ENCODE results near the gene AP1S3. TPM values are rescaled to one million over a fixed set of nuclear protein-coding genes. Genes with fewer than 3 reads are reported as not detected.

The AP1S3 gene
- total and polyA plus RNA-seq, 2 donors (not counting 3 experiments of a cell fraction or from before 2014, with no cell fraction given): 0.69 to 3.8 TPM

DNA sequence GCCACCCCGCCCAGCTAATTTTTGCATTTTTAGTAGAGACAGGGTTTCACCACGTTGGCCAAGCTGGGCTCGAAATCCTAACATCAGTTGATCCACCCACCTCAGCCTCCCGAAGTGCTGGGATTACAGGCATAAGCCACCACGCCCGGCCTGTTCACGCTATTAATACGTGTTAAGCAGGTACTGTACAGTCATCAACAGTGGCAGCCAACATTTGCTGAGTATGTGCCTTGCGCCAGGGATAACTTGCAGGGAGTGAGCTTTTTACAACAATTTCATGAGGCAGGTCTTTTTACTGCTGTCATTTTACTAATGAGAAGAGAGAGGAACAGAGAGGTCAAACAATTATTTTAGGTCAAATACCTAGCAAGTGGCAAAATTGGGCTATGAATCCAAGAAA, 115.2 kb downstream of the AP1S3 start:
- no peaks in the 10 kb centered on the region for H3K9me1 ChIP-seq (replicated peaks; ENCODE audit: control insufficient read depth, extremely low read depth, insufficient read depth, low read length)
- no peaks in the 10 kb centered on the region for H3K9me3 ChIP-seq (replicated peaks; ENCODE audit: control insufficient read depth, insufficient read depth, low read length)
- no peaks in the 10 kb centered on the region for H4K20me1 ChIP-seq (replicated peaks; ENCODE audit: control insufficient read depth, extremely low read depth, insufficient read depth, low read length)
- dilution Hi-C loops (cut with MboI; ENCODE audit: extremely low pct_ligation_motif_present, low sequenced_read_pairs): no loop called here
- ChIA-PET CTCF (interaction anchor here (0.7 to 1.5 kb wide), 3 partner anchors 30 to 75 kb away, joined by 3 to 4 read pairs (median 3); no protein-coding TSS in a partner anchor), POLR2A (no interaction called here)
- H3K79me2 ChIP-seq (ENCODE audit: control insufficient read depth, insufficient read depth, low read length): no peaks in the 10 kb centered on the region
- no TSS peak for BruUV-seq (replicated peaks)
- TF ChIP-seq FOS (IDR thresholded peaks at IDR 0.05; ENCODE audit: borderline replicate concordance, insufficient read depth, low read length) (no peak), GATA2 (IDR thresholded peaks at IDR 0.05; ENCODE audit: insufficient read depth, insufficient read length, low read depth, low read length) (no peak), POLR2A (IDR thresholded peaks at IDR 0.05; ENCODE audit: low read depth, low read length) (no peak), POLR2AphosphoS5 (IDR thresholded peaks at IDR 0.05; ENCODE audit: insufficient read depth, low read depth, low read length) (no peak), MYC (IDR thresholded peaks at IDR 0.05; ENCODE audit: low read depth, low read length) (no peak), EZH2 (IDR thresholded peaks at IDR 0.05; ENCODE audit: borderline replicate concordance, low read depth, low read length, severe bottlenecking) (no peak), JUN (IDR thresholded peaks at IDR 0.05; ENCODE audit: borderline replicate concordance, insufficient read depth, insufficient read length, low read depth) (no peak)
- TF ChIP-seq, protein P1, sequence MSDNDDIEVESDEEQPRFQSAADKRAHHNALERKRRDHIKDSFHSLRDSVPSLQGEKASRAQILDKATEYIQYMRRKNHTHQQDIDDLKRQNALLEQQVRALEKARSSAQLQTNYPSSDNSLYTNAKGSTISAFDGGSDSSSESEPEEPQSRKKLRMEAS (IDR thresholded peaks at IDR 0.05; ENCODE audit: insufficient read depth, insufficient read length): no peak
- TF ChIP-seq, protein P2, sequence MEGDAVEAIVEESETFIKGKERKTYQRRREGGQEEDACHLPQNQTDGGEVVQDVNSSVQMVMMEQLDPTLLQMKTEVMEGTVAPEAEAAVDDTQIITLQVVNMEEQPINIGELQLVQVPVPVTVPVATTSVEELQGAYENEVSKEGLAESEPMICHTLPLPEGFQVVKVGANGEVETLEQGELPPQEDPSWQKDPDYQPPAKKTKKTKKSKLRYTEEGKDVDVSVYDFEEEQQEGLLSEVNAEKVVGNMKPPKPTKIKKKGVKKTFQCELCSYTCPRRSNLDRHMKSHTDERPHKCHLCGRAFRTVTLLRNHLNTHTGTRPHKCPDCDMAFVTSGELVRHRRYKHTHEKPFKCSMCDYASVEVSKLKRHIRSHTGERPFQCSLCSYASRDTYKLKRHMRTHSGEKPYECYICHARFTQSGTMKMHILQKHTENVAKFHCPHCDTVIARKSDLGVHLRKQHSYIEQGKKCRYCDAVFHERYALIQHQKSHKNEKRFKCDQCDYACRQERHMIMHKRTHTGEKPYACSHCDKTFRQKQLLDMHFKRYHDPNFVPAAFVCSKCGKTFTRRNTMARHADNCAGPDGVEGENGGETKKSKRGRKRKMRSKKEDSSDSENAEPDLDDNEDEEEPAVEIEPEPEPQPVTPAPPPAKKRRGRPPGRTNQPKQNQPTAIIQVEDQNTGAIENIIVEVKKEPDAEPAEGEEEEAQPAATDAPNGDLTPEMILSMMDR (IDR thresholded peaks at IDR 0.05; ENCODE audit: extremely low read depth in 1 of 2, insufficient read depth in 1 of 2, low read depth in 1 of 2, low read length in 2 of 2): no peak
- H3K4me2 ChIP-seq (ENCODE audit: insufficient read depth, low read length): no peak overlapping the region
- H2AFZ ChIP-seq (ENCODE audit: low read depth, low read length): no peak overlapping the region
- peaks cover 25% of the 10 kb centered on the region for H3K4me1 ChIP-seq (ENCODE audit: control insufficient read depth, extremely low read depth, insufficient read depth, low read length)
- no peaks in the 10 kb centered on the region for H3K36me3 ChIP-seq (ENCODE audit: control insufficient read depth in 2 of 2, extremely low read depth in 1 of 2, insufficient read depth in 2 of 2, low read length in 2 of 2)
- no peaks in the 10 kb centered on the region for H3K27me3 ChIP-seq (ENCODE audit: control insufficient read depth in 2 of 2, insufficient read depth in 2 of 2, low read length in 2 of 2)
- H3K27ac ChIP-seq (ENCODE audit: insufficient read depth, low read depth, low read length): no peak overlapping the region
- no peak for FAIRE-seq
- H3K4me3 ChIP-seq (replicated peaks in 1 of 3; ENCODE audit: insufficient read depth in 1 of 3, low read depth in 1 of 3, low read length in 3 of 3): no peak overlapping the region
- intact Hi-C loops (cut with micrococcal nuclease): loop anchor here (10.0 kb wide), 1 partner anchor 233 kb away; the partner anchor contains the start of gene MRPL44
- no peak overlapping the region for H3K9ac ChIP-seq (replicated peaks; ENCODE audit: extremely low read depth, insufficient read depth, low read length)
- no peak for DNase-seq (ENCODE audit: low read depth, low spot score)
